ENCODE results near the gene ZNF280D.

Gene ZNF280D

DNA sequence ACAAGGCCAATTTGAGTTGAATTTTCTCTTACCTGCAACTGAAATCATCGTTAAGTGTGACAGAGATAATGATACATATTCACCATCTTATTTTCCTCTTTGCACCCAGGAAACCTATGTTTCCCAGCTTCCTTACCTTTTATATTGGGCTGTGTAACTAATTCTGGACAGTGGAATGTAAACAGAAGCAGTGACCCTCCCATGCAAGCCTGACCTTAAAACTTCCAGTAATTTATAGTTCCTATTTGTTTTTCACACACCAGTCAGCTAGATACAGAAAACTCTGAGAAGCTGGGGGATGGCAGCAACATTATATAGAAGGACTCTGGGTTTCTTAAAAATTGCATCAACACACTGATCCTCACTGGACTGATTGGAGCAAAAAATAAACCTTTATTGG, 4.5 kb upstream of the ZNF280D start:
- peaks cover 6% of the 10 kb centered on the region for H3K36me3 Mint-ChIP-seq (ENCODE audit: insufficient read depth)
- H3K27ac Mint-ChIP-seq = no peak overlapping the region
- no peak for DNase-seq
- no peak overlapping the region for H3K4me3 Mint-ChIP-seq
- peaks cover 0 to 5% of the 10 kb centered on the region in 2 donors for H3K27me3 Mint-ChIP-seq
- H3K4me1 Mint-ChIP-seq (ENCODE audit: low read depth in 2 of 2) = peaks cover 1 to 2% of the 10 kb centered on the region in 2 donors
- no peak for ATAC-seq (replicated peaks)
- no peaks in the 10 kb centered on the region for H3K9me3 Mint-ChIP-seq

DNA sequence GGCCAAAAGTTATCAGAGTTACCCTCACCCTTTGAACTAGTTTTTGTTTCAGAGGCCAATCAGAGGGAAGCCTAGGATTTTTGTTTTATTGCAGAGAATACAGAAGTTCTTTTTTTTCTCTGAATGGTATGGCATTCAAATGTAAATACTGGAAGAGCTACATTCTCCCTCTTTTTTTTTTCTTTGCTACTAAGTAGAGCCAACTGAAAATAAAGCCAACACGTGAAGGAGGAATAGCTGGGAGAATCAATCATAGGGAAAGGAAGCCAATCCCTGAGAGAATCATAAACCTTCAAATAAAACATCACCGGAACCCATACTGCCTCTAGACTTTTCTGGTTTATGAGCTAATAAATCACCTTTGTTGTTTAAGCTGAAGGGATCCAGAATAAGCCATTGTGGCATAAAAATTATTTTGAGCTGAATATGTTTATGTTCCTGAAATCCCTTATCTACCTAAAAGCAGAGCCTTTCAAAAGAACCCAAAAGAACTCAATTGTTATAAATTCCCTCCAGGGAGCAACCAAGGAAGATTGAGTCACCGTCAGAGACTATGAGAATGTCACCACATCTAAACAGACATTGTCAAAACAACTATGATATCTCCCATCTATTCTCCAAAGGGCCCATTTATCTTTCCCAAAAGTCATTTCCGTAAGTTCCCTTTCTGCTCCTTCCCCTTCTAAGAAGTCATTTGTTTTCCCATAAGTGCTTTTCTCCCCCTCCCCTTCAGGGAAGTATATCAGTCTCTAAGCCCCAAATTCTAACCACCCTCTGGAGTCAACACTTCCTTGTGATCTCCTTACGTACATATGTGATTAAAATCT, 3.8 kb upstream of the ZNF280D start:
- H3K36me3 Mint-ChIP-seq (ENCODE audit: insufficient read depth) = peaks cover 7% of the 10 kb centered on the region
- H3K9me3 Mint-ChIP-seq = no peaks in the 10 kb centered on the region
- H3K27me3 Mint-ChIP-seq = no peaks in the 10 kb centered on the region
- DNase-seq (no peak), ATAC-seq (replicated peaks) (no peak)
- H3K27ac Mint-ChIP-seq = no peak overlapping the region
- H3K4me1 Mint-ChIP-seq (ENCODE audit: low read depth in 2 of 2) = peaks cover 6% of the 10 kb centered on the region in 2 donors
- H3K4me3 Mint-ChIP-seq = no peak overlapping the region

DNA sequence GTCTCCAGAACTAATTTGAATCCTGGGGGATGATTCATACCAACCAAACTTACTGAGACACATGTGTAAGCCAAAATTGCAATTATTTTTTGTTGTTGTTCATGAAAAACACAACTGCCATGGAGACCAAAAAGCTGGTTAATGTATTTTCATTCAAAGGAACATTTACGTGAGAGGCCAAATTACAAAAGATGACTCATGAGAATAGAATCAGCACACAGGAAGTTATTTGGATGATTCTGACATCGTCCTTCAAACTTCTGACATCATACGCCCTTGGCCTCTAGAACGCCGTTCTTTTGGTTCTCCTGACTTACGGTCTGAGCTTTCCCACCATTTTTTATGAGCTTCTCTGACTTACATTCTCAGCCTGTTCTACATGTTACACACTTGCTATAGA, 3.0 kb upstream of the ZNF280D start:
- ATAC-seq (replicated peaks) = no peak
- Mint-ChIP-seq H3K4me3 (no peak overlapping the region), H3K36me3 (ENCODE audit: insufficient read depth) (peaks cover 7% of the 10 kb centered on the region), H3K4me1 (ENCODE audit: low read depth in 2 of 2) (peaks cover 11 to 14% of the 10 kb centered on the region in 2 donors), H3K27ac (no peak overlapping the region), H3K9me3 (no peaks in the 10 kb centered on the region), H3K27me3 (no peaks in the 10 kb centered on the region)
- no peak for DNase-seq

DNA sequence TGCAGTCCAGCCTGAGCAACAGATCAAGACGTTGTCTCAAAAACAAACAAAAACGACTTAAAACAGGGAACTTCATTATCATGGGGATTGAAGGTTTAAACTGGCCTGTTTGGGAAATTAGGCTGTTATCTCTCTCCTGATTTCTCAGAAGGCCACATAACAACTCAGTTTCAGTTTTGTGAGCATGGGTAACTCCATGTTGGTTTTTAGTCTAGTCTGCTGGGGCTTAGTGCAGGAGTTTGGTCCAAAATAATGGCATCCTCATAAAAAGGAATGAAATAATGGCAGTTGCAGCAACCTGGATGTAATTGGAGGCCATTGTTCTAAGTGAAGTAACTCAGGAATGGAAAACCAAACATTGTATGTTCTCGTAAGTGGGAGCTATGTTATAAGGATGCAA, 2.3 kb upstream of the ZNF280D start:
- no peak overlapping the region for H3K4me3 Mint-ChIP-seq
- H3K36me3 Mint-ChIP-seq (ENCODE audit: insufficient read depth) = peaks cover 13% of the 10 kb centered on the region
- H3K4me1 Mint-ChIP-seq (ENCODE audit: low read depth in 2 of 2) = peaks cover 18 to 21% of the 10 kb centered on the region in 2 donors
- ATAC-seq (replicated peaks) (no peak), DNase-seq (no peak)
- H3K27me3 Mint-ChIP-seq = no peaks in the 10 kb centered on the region
- no peaks in the 10 kb centered on the region for H3K9me3 Mint-ChIP-seq
- H3K27ac Mint-ChIP-seq = no peak overlapping the region

DNA sequence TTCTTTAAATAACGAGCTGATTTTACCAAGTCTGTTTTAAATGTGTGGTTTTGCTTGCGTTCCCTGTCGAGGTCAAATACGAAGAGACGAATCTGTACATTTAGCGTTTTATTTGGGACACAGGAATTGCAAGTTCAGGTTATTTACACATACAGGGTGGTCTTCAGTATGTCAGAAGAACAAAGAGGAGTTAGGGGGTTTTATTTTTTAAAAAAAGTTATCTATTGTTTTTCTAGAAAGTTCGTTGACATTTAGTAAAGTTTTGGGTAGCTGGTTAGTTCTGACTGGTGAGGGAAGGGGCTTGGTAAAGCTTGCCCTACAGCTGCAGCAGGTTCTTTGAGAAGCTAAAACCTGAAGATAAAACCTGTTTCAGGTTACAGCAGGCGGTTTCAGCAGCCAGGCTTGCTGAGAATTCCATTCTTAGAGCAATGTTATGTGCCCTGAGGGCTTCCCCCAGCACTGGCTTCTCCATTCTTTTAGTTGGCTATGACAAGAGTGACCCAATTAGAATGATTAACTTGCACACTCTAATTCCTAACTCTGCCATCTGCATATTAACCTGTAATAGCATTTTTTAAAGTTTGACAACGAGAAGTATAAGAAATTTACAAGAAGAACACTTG, 815 bp upstream of the ZNF280D start:
- Mint-ChIP-seq H3K4me3 (peak overlapping the region; percentile 94 to 96), H3K27ac (no peak overlapping the region), H3K4me1 (ENCODE audit: low read depth in 2 of 2) (peaks cover 22 to 28% of the 10 kb centered on the region in 2 donors), H3K36me3 (ENCODE audit: insufficient read depth) (peaks cover 14% of the 10 kb centered on the region), H3K9me3 (no peaks in the 10 kb centered on the region), H3K27me3 (no peaks in the 10 kb centered on the region)
- ATAC-seq (replicated peaks) (no peak), DNase-seq (no peak)

DNA sequence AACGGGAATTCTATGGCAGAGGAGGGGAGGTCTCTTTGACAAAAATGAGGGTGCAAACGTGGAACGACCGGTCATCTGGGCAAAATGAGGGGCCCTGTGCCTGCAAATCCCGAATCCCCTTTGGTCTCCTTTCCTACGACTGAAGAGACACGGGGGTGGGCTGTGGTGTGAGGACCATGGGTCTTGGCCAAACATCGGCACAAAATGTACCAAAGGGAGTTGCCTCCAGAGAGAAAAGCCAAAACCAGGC, 498 bp downstream of the ZNF280D start:
- Mint-ChIP-seq H3K27me3 (no peaks in the 10 kb centered on the region), H3K27ac (peak overlapping the region; percentile 96), H3K36me3 (ENCODE audit: insufficient read depth) (peaks cover 14% of the 10 kb centered on the region), H3K9me3 (no peaks in the 10 kb centered on the region), H3K4me1 (ENCODE audit: low read depth in 2 of 2) (peaks cover 22 to 32% of the 10 kb centered on the region in 2 donors), H3K4me3 (peak overlapping the region; percentile 94 to 96)
- ATAC-seq (replicated peaks) (no peak), DNase-seq (no peak)

DNA sequence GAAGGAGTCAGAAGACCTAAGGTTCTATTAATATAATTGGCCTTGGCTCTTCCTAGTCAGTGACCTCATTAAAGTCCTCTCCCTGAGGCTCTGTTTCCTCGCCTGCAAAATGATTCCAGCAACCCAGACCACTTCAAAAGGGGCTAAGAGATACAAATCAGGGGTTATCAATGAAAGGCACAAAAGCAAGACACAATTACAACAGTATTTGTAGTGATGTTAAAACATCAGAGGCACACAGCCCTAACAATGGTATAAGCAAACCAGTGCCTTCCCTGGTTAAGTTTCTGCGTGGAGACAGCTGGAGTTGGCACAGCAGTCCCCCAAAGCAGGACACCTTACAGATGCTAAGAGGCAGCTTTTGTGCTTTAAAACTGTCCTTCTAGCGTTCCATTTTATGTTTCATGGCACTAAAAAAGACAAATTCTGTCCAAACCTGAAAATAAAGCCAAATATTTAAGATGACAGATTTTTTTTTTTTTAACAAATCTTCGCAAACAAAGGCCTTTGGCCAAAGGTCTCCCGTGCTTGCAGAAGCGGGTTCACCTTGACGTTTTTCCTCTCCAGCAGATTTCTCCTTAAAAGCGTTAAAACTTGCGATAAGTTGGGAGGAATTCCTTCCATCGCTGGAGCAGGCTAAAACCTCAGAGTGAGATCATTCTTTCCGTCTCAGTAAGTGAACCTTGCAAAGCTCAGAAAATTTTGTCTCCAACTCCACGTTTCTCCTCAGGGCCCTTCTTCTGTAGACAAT, 999 bp downstream of the ZNF280D start:
- Mint-ChIP-seq H3K4me3 (peak overlapping the region; percentile 94 to 96), H3K27me3 (no peaks in the 10 kb centered on the region), H3K27ac (peak overlapping the region; percentile 96), H3K9me3 (no peaks in the 10 kb centered on the region), H3K36me3 (ENCODE audit: insufficient read depth) (peaks cover 16% of the 10 kb centered on the region), H3K4me1 (ENCODE audit: low read depth in 2 of 2) (peaks cover 22 to 36% of the 10 kb centered on the region in 2 donors)
- no peak for ATAC-seq (replicated peaks)
- no peak for DNase-seq

DNA sequence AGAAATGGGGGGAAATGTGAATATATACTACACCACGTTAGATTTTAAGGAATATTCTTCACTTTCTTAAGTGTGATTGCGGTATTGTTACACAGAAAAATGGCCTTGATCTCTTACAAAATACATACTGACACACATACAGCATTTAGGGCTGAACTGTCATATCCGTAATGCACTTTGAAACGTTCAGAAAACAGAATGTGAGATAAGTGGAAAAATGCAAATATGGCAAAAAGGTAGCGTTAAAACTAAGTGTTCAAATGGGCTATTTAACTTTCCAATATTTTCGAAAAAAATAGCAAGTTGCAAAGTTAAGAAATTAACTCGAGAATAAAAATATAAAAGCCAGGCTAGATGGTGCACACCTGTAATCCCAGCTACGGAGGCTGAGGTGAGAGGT, 1.8 kb downstream of the ZNF280D start:
- Mint-ChIP-seq H3K4me3 (peak overlapping the region; percentile 94 to 96), H3K4me1 (ENCODE audit: low read depth in 2 of 2) (peaks cover 26 to 43% of the 10 kb centered on the region in 2 donors), H3K9me3 (no peaks in the 10 kb centered on the region), H3K36me3 (ENCODE audit: insufficient read depth) (peaks cover 20% of the 10 kb centered on the region), H3K27me3 (no peaks in the 10 kb centered on the region), H3K27ac (peak overlapping the region in 1 of 2 donors; percentile 96)
- ATAC-seq (replicated peaks) (no peak), DNase-seq (no peak)

DNA sequence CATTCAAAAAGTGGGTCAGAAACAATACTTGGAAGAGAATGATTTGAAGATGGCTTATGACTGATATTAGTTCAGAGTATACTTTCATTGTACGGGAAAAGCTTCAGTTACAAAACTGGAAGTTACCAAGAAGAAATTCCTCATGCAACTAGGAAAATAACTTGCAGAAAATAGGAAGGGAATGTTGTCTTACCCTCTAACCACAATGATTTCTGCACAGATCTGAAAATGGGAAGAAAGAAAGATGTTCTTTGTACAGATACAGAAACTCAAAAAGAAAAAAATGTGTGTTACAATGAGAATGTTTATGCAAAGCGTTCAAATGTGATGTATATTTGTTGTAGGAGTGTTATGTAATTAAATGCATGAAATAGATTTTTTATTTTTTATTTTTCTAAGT, 3.7 kb downstream of the ZNF280D start:
- Mint-ChIP-seq H3K4me1 (ENCODE audit: low read depth in 2 of 2) (peaks cover 28 to 47% of the 10 kb centered on the region in 2 donors), H3K4me3 (peak overlapping the region in 1 of 2 donors; percentile 27), H3K27me3 (no peaks in the 10 kb centered on the region), H3K27ac (no peak overlapping the region), H3K36me3 (ENCODE audit: insufficient read depth) (peaks cover 16% of the 10 kb centered on the region), H3K9me3 (no peaks in the 10 kb centered on the region)
- DNase-seq (no peak), ATAC-seq (replicated peaks) (no peak)

DNA sequence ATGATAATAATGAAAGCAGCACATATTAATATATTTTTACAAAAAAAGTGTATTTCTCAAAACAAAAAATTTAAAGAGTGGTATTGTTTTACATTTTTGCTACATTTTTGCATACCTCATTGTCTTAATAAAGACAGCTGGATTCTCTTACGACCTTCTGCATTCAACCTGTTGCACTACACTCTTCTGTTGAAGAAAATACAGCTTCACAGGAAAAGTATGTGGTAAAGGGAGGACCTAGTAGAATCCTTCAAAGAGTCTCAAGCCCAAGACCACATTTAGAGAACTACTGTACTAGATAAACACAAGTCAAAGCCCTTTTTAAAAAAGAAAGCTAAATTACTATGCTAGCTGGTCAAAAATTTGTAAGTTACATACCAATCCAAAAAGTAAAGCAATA, 7.9 kb downstream of the ZNF280D start:
- ATAC-seq (replicated peaks) (no peak), DNase-seq (no peak)
- no peak overlapping the region for H3K27ac Mint-ChIP-seq
- H3K36me3 Mint-ChIP-seq (ENCODE audit: insufficient read depth) = peaks cover 6% of the 10 kb centered on the region
- H3K4me3 Mint-ChIP-seq = no peak overlapping the region
- no peaks in the 10 kb centered on the region for H3K27me3 Mint-ChIP-seq
- H3K9me3 Mint-ChIP-seq = no peaks in the 10 kb centered on the region
- H3K4me1 Mint-ChIP-seq (ENCODE audit: low read depth in 2 of 2) = peaks cover 24 to 41% of the 10 kb centered on the region in 2 donors

DNA sequence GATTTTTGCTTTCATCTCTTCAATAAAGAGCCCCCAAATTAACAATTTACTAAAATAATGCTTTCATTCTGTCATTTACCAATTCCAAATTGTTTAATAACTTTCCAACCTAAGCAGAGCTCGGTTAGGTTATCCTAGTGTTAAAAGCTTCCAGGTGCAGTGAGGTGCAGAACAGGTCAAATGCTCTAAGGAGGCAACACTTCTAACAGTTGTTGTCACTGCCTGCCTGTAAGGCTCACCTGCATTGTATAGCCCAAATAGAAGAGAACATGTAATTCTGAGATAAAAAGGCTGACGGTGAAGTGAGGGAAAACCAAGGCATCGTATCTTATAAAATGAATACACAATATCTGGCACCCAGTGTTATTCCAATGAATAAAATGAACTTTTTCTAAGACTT, 9.1 kb downstream of the ZNF280D start:
- peaks cover 6% of the 10 kb centered on the region for H3K36me3 Mint-ChIP-seq (ENCODE audit: insufficient read depth)
- no peaks in the 10 kb centered on the region for H3K27me3 Mint-ChIP-seq
- H3K9me3 Mint-ChIP-seq = no peaks in the 10 kb centered on the region
- peaks cover 28 to 44% of the 10 kb centered on the region in 2 donors for H3K4me1 Mint-ChIP-seq (ENCODE audit: low read depth in 2 of 2)
- no peak for DNase-seq
- no peak overlapping the region for H3K4me3 Mint-ChIP-seq
- no peak overlapping the region for H3K27ac Mint-ChIP-seq
- no peak for ATAC-seq (replicated peaks)

DNA sequence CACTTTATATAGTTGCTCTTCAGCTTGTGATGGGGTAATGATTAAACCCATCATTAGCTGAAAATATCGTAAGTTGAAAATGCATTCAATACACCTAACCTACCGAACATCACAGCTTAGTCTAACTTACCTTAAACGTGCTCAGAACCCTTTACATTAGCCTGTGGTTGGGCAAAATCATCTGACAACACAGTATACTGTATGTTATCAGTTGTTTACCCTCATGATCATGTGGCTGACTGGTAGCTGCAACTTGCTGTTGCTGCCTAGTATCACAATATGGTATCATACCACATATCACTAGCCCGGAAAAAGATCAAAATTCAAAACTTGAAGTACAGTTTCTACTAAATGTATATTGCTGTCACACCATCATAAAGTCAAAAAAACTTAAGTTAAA, 9.5 kb downstream of the ZNF280D start:
- DNase-seq = no peak
- Mint-ChIP-seq H3K9me3 (no peaks in the 10 kb centered on the region), H3K4me1 (ENCODE audit: low read depth in 2 of 2) (peaks cover 29 to 44% of the 10 kb centered on the region in 2 donors), H3K4me3 (no peak overlapping the region), H3K27me3 (no peaks in the 10 kb centered on the region), H3K36me3 (ENCODE audit: insufficient read depth) (peaks cover 6% of the 10 kb centered on the region), H3K27ac (peak overlapping the region in 1 of 2 donors; percentile 47)
- ATAC-seq (replicated peaks) = no peak

DNA sequence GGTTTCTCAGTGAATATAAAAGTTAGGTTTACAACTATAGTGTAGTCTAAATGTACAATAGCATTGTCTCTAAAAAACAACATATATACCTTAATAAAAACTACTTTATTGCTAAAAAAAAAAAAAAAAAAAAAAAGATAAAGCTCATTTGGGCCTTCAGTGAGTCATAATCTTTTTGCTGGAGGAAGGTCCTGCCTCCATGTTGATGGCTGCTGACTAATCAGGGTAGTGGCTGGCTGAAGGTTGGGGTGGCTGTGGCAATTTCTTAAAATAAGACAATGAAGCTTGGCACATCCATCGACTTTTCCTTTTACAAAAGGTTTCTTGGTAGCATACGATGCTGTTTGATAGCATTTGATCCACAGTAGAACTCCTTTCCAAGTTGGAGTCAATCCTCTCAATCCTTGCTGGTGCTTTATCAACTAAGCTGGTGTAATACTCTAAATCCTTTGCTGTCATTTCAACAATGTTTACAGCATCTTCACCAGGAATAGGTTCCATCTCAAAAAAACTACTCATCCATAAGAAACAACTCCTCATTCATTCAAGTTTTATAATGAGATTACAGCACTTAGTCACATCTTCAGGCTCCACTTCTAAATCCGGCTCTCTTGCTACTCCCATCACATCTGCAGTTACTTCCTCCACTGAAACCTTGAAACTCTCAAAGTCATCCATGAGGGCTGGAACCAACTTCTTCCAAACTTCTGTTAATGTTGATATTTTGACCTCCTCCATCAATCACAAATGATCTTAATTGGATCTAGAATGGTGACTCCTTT, 13.3 kb downstream of the ZNF280D start:
- Mint-ChIP-seq H3K27me3 (no peaks in the 10 kb centered on the region), H3K27ac (no peak overlapping the region), H3K4me1 (ENCODE audit: low read depth in 2 of 2) (peaks cover 37 to 51% of the 10 kb centered on the region in 2 donors), H3K36me3 (ENCODE audit: insufficient read depth) (no peaks in the 10 kb centered on the region), H3K4me3 (no peak overlapping the region), H3K9me3 (no peaks in the 10 kb centered on the region)
- DNase-seq (no peak), ATAC-seq (replicated peaks) (no peak)
